ENCODE data around the gene HIF1AN. TPM values are rescaled to one million over a fixed set of nuclear protein-coding genes. Genes with fewer than 3 reads are reported as not detected.

HIF1AN gene
- polyA plus RNA-seq, 3 donors from 2014 or later: 26.0 to 41.2 (median 33.3) TPM

DNA sequence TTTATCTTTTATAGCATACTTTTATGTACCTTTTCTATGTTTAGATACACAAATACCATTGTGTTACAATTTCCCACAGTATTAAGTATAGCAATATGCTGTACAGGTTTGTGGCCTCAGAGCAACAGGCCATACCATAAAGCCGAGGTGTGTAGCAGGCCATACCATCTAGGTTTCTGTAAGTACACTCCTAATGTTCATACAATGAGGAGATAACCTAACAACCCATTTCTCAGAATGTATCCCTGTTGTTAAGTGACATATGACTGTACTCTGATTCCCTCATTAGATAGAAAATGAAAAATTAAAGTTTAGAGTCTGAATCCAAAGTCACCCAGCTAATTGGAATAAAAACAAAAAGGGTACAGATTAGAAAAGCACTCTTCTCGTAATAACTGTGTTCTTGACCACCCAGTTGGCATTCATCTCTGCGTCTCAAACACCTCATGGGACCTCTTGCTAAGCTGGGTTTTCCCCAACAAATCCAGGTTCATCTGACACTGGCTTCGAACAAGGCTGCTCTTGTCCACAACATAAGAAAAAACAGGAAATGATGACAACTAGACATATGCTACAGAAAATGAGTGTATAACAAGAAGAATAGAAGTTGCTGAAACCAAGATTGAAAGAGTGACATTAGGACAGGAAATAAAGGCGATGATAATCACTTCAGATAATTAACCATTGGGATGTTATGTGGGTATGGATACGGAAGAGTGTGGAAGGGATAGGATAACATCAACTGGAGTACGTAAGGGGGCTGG, 7.4 kb upstream of the HIF1AN start:
- no peaks in the 10 kb centered on the region for H3K9me3 Mint-ChIP-seq
- H3K4me1 Mint-ChIP-seq: peaks cover 30 to 47% of the 10 kb centered on the region in 2 donors
- peak overlapping the region; percentile 97 to 100 (median 100) for H3K4me3 Mint-ChIP-seq
- H3K36me3 Mint-ChIP-seq: peaks cover 4 to 25% (median 21%) of the 10 kb centered on the region in 3 donors
- no peak for DNase-seq
- peak overlapping the region; percentile 93 to 100 (median 98) for H3K27ac Mint-ChIP-seq
- peaks cover 8 to 15% (median 10%) of the 10 kb centered on the region in 3 donors for H3K27me3 Mint-ChIP-seq (ENCODE audit: low read depth in 3 of 3)

DNA sequence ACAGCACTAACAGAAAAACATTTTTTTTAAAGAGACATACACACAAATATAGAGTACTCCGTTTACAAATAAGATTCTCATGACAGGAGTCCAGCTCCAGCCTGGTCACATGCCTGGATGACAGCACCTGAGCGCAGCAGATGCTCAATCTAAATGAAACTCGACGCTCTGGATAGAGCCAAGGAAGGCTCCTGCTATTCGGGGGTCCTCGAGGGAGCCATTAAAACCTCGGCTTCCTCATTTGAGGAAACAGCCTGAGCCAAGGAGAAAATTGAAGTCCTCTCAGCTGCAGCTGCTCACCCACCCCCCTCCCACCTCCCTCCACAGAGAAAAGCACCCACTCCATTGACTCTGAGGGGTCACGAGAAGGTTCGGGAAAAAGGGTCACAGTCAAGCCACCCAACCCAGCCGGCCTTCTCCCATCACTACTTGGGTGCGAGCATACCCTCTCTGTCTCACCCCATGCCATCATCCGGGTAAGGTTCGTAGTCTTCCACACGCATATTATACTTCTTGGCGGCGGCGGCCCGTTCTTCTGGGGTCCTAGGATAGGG, 6.7 kb upstream of the HIF1AN start:
- Mint-ChIP-seq H3K36me3 (peaks cover 4 to 19% (median 18%) of the 10 kb centered on the region in 3 donors), H3K9me3 (no peaks in the 10 kb centered on the region), H3K27ac (peak overlapping the region; percentile 93 to 100 (median 98)), H3K4me1 (peaks cover 30 to 47% of the 10 kb centered on the region in 2 donors), H3K4me3 (peak overlapping the region; percentile 97 to 100 (median 100)), H3K27me3 (ENCODE audit: low read depth in 3 of 3) (peaks cover 8 to 15% (median 12%) of the 10 kb centered on the region in 3 donors)
- no peak for DNase-seq

DNA sequence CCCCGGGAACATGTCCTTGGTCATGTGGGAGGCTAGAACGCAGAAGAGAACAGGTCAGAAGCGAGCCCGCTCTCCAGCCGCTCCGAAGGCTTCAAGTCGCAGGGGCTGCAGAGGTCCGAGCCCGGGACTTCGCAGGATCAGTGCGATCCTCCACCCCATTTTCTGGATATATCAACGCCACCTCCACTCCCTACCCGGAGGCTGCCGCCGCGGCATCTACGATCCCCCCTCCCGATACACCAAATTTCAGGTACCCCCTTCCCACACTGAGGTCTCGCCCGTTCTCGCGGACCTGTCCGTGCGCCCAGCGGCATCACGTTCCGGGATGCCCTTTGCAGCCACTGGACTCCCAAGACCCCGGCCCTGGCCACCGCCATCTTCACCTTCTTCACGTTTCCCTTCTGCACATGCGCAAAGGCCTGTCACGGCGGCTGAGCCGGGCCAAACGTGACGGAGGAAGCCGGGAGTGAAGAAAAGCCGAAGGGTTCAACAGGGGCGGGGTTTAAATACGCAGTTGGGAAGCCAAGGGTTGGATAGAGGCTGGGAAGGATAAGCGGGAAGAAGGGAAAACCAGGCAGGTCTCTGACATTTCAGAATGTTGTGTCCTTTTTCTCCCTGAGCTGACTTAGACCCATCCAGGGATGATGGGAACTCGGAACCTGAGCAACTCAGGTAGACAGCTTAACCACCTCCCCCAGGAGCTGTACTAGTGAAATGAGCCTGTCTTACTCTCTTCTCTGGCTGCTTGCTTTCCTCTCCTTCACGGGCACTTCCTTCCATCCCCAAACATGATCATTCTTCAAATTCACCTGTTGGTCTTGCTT, 6.1 kb upstream of the HIF1AN start, which contains the start of gene NDUFB8:
NDUFB8 (minus strand) TSS at position 397 of the 824 bp plus-strand sequence; CDS start at position 377, 20 bp downstream.
- Mint-ChIP-seq H3K4me1 (peaks cover 30 to 47% of the 10 kb centered on the region in 2 donors), H3K27me3 (ENCODE audit: low read depth in 3 of 3) (peaks cover 8 to 15% (median 12%) of the 10 kb centered on the region in 3 donors), H3K36me3 (peaks cover 4 to 18% (median 15%) of the 10 kb centered on the region in 3 donors), H3K4me3 (peak within 1 kb of the TSS; percentile 97 to 100 (median 100)), H3K9me3 (no peaks in the 10 kb centered on the region), H3K27ac (peak within 1 kb of the TSS; percentile 93 to 100 (median 98))
- DNase-seq: peak; percentile 82 to 85 (median 83)

DNA sequence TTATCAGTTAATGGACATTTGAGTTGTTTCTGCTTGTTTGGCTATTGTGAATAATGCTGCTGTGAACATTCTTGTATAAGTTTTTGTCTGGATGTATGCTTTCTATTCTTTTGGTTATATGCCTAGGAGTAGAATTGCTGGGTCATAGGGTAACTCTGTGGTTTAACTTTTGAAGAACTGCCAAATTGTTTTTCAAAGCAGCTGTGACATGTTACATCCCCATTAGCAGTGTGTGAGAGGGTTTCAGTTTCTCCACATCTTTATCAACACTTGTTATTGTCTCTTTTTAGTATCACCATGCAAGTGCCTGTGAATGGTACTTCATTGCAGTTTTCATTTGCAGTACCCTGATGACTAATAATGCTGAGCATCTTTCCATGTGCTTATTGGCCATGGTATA, 4.0 kb upstream of the HIF1AN start:
- Mint-ChIP-seq H3K27me3 (ENCODE audit: low read depth in 3 of 3) (peaks cover 8 to 16% (median 15%) of the 10 kb centered on the region in 3 donors), H3K36me3 (peaks cover 1 to 8% (median 2%) of the 10 kb centered on the region in 3 donors), H3K27ac (peak overlapping the region in 2 of 6 donors; percentile 40 to 55), H3K4me3 (peak overlapping the region in 2 of 5 donors; percentile 6 to 67), H3K9me3 (no peaks in the 10 kb centered on the region), H3K4me1 (peaks cover 27 to 38% of the 10 kb centered on the region in 2 donors)
- DNase-seq: no peak

DNA sequence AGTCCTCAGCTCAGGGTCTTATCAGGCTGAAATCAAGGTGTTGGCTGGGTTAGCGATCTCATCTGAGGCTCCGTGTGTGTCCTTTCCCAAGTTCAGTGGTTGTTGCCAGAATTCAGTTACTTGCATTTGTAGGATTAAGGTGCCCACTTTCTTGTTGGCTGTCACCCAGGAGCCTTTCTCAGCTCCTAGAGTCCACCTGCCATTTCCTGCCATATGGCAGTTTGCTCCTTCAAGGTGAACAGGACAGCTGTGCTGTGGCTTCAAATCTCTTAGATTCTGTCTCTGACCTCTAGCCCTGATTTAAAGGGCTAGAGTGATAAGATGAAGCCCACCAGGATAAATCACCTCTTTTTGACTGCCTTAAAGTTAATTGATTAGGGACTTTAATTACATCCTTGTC, 1.0 kb upstream of the HIF1AN start:
- H3K4me3 Mint-ChIP-seq: no peak overlapping the region

DNA sequence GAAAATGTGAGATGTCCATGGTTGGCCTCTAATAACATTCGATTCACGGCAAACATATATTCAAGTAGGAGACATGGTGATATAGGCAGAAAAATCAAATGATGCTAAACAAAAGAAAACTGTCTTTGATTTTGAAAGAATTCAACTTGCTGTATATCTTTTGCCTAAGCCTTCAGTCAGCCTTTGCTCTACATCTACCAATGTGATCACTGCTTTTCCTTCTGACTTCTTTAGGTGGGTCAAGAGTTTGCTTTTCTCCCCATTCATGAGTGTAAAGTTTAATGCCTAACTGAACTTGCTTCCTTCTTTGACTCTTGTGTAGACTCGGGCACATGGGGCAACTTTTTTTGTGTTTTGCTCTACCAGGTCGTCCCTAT, 417 bp upstream of the HIF1AN start:
- no peak overlapping the region for H3K27ac Mint-ChIP-seq
- no peak for DNase-seq
- peaks cover 4 to 17% of the 10 kb centered on the region in 2 donors for H3K4me1 Mint-ChIP-seq
- H3K27me3 Mint-ChIP-seq (ENCODE audit: low read depth in 3 of 3): peaks cover 0 to 12% (median 3%) of the 10 kb centered on the region in 3 donors
- peaks cover 0 to 15% (median 4%) of the 10 kb centered on the region in 3 donors for H3K36me3 Mint-ChIP-seq
- no peaks in the 10 kb centered on the region for H3K9me3 Mint-ChIP-seq
- no peak overlapping the region for H3K4me3 Mint-ChIP-seq

More for the DNA sequence above, 1.0 kb upstream of the HIF1AN start:
- peaks cover 5 to 16% (median 5%) of the 10 kb centered on the region in 3 donors for H3K27me3 Mint-ChIP-seq (ENCODE audit: low read depth in 3 of 3)
- H3K27ac Mint-ChIP-seq: peak overlapping the region in 1 of 6 donors; percentile 26
- no peak for DNase-seq
- no peaks in the 10 kb centered on the region for H3K9me3 Mint-ChIP-seq
- H3K36me3 Mint-ChIP-seq: peaks cover 0 to 13% (median 9%) of the 10 kb centered on the region in 3 donors
- peaks cover 10 to 23% of the 10 kb centered on the region in 2 donors for H3K4me1 Mint-ChIP-seq

DNA sequence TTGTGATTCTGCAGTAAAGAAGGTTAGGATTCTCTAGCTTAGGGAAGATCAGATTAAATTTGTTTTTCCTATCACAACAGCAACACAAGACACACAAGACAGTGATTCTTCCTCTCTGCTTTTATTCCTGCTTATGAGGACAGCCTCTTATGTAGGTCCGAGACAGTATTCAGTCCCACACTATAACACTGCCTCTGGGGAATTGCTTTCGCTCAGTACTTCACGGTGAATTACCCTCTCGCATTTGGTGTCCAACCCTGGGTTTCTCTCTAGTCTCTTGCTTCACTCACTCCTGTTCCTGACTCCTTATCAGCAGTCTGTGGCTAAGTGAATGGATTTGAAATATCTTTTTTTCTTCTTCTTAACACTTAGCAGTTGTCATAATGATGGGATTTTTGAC, 1.7 kb downstream of the HIF1AN start:
- Mint-ChIP-seq H3K27ac (peak overlapping the region in 3 of 6 donors; percentile 14 to 61 (median 55)), H3K9me3 (no peaks in the 10 kb centered on the region), H3K27me3 (ENCODE audit: low read depth in 3 of 3) (peaks cover 0 to 12% (median 3%) of the 10 kb centered on the region in 3 donors), H3K4me1 (peaks cover 5 to 6% of the 10 kb centered on the region in 2 donors), H3K36me3 (peaks cover 0 to 25% (median 13%) of the 10 kb centered on the region in 3 donors), H3K4me3 (peak overlapping the region in 3 of 5 donors; percentile 27 to 68 (median 30))
- no peak for DNase-seq

DNA sequence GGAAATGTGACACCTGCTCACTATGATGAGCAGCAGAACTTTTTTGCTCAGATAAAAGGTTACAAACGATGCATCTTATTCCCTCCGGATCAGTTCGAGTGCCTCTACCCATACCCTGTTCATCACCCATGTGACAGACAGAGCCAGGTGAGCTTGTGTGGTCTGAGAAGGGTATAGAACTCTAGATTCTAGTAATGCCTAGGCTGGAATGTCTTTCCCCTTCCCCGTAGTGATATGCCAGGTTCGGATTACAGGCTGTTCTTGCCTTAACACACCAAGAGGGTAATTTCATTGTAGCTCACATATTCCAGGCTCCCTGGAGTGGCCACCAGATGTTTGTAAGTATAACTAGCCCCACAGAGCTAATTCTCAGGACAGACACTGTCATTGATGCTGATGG, 9.2 kb downstream of the HIF1AN start:
- H3K27me3 Mint-ChIP-seq (ENCODE audit: low read depth in 3 of 3): peaks cover 0 to 2% (median 1%) of the 10 kb centered on the region in 3 donors
- H3K9me3 Mint-ChIP-seq: no peaks in the 10 kb centered on the region
- no peak overlapping the region for H3K4me3 Mint-ChIP-seq
- H3K36me3 Mint-ChIP-seq: peaks cover 16 to 67% (median 46%) of the 10 kb centered on the region in 3 donors
- H3K4me1 Mint-ChIP-seq: peaks cover 0 to 2% of the 10 kb centered on the region in 2 donors
- H3K27ac Mint-ChIP-seq: no peak overlapping the region
- no peak for DNase-seq

DNA sequence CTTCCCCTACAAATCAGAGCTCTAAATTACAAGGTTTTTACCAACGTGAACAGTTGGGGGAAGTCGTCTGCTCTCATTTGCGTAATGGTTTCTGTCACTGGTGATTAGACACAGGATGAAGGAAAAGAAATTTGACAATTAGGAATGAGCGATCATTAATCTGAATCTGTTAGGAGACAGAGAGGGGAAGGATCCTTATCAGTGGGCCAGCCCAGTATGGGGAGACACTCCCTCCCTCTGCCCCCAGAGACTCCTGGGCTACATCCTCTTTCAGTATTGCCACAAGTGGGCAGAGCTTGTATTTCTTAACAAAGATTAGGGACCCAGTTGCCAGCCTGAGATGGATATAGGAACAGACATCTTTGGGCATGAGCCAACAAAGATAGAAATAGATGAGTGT, 15.5 kb downstream of the HIF1AN start:
- peaks cover 0 to 2% (median 0%) of the 10 kb centered on the region in 3 donors for H3K27me3 Mint-ChIP-seq (ENCODE audit: low read depth in 3 of 3)
- H3K9me3 Mint-ChIP-seq: no peaks in the 10 kb centered on the region
- H3K4me3 Mint-ChIP-seq: no peak overlapping the region
- H3K4me1 Mint-ChIP-seq: no peaks in the 10 kb centered on the region
- no peak overlapping the region for H3K27ac Mint-ChIP-seq
- no peak for DNase-seq
- H3K36me3 Mint-ChIP-seq: peaks cover 19 to 59% (median 36%) of the 10 kb centered on the region in 3 donors

DNA sequence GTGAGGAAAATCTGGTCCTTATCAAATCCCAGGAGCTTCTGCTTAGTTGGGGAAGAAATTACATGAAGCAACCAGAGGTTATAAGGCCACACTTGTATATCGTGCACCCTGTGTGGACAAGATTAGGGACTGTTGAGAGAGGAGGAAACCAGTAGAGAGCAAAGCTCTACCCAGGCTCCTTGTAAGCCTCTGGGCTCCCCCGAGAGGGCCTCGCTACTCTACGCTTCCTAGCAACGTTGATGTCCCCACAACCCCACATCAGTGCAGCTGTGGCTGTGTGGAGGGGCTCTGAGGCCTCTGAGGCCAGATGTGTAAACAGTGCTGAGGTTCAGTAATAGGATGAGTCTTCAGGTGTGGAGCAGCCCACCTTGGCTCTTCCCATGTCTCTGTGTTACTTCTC, 16.0 kb downstream of the HIF1AN start:
- H3K4me1 Mint-ChIP-seq: no peaks in the 10 kb centered on the region
- H3K27ac Mint-ChIP-seq: no peak overlapping the region
- H3K27me3 Mint-ChIP-seq (ENCODE audit: low read depth in 3 of 3): peaks cover 0 to 2% (median 0%) of the 10 kb centered on the region in 3 donors
- H3K4me3 Mint-ChIP-seq: no peak overlapping the region
- no peak for DNase-seq
- peaks cover 16 to 55% (median 33%) of the 10 kb centered on the region in 3 donors for H3K36me3 Mint-ChIP-seq
- H3K9me3 Mint-ChIP-seq: no peaks in the 10 kb centered on the region

DNA sequence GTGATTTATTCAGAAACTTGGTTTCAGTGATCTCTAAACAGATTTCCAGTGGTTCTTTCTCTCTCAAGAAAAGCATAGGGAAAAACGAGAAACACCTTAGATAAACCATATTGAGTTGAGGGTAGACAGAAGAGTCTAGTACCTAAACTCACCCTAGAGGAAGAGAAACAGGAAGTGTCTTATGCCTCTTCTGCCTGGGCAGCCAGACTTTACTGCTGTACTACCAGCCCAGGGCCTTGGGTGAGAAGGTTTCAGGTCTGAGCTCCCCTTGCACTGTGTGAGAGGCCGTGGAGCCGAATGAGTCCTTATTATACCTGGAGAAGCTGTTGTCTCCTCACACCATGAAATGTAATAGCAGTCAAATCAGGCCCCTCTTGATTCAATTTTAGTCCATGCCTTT, 18.2 kb downstream of the HIF1AN start:
- no peak for DNase-seq
- H3K36me3 Mint-ChIP-seq: peaks cover 16 to 46% (median 27%) of the 10 kb centered on the region in 3 donors
- H3K9me3 Mint-ChIP-seq: no peaks in the 10 kb centered on the region
- no peak overlapping the region for H3K27ac Mint-ChIP-seq
- no peak overlapping the region for H3K4me3 Mint-ChIP-seq
- H3K27me3 Mint-ChIP-seq (ENCODE audit: low read depth in 3 of 3): no peaks in the 10 kb centered on the region
- no peaks in the 10 kb centered on the region for H3K4me1 Mint-ChIP-seq

DNA sequence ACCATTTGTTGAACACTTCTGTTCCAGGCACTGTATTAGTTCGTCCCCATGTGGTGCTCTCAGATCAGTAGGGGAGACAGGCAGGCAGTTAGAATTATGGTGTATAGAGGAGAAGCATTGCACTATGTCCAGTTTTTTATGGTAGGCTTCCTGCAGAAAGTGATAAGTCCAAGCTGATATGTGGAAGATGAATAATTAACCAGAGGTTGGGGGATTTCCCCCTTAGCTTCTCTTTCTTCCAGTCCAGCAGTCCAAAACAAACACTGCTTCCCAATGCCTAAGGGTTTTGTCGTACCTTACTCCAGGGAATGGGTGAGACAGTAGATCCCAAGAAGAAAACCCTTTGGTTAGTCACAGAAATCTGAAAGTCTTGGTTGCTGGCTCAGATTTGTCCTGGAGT, 19.2 kb downstream of the HIF1AN start:
- Mint-ChIP-seq H3K4me3 (no peak overlapping the region), H3K36me3 (peaks cover 16 to 37% (median 24%) of the 10 kb centered on the region in 3 donors), H3K4me1 (no peaks in the 10 kb centered on the region), H3K27me3 (ENCODE audit: low read depth in 3 of 3) (no peaks in the 10 kb centered on the region), H3K27ac (no peak overlapping the region), H3K9me3 (no peaks in the 10 kb centered on the region)
- DNase-seq: no peak

DNA sequence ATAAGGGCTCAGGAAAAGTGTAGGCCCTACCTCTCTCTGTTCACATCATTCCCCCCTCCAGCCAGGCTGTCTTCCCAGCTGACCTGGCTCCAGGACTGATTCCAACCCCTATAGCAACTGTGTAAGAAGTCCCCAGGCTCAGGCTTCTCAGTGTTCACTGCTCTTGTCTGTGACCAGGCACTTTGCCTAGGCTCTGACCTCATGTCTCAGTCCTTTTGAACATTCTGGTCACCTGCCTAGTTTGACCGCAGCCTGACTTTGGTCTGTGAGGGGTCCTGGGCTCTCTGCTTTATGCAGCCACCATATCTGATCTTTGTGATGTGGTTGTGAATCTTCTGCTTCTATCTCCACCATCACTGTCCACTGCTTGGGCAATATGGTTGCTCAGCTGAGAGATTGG, 24.5 kb downstream of the HIF1AN start:
- Mint-ChIP-seq H3K9me3 (no peaks in the 10 kb centered on the region), H3K4me3 (peak overlapping the region in 2 of 5 donors; percentile 5 to 67), H3K27ac (no peak overlapping the region), H3K27me3 (ENCODE audit: low read depth in 3 of 3) (peaks cover 0 to 11% (median 6%) of the 10 kb centered on the region in 3 donors), H3K36me3 (peaks cover 20 to 22% (median 20%) of the 10 kb centered on the region in 3 donors), H3K4me1 (peaks cover 18 to 24% of the 10 kb centered on the region in 2 donors)
- no peak for DNase-seq

All from immature natural killer cell (primary cell).